Middle frontal gyrus (tissue), 1 donor: ENCODE data around the gene ZNF718.
"Not testable (repeated sequence)": the region's sequence is repeated elsewhere in the genome, so short reads cannot be mapped to it uniquely, and the experiment has no call there.

Experiments used
- DNase-seq: peaks from one replicate; pipeline ENCODE4 v3.0.0-alpha.2; 2015; ENCODE audit warnings: low spot score; ENCODE audit errors: extremely low spot score

Gene ZNF718

DNA sequence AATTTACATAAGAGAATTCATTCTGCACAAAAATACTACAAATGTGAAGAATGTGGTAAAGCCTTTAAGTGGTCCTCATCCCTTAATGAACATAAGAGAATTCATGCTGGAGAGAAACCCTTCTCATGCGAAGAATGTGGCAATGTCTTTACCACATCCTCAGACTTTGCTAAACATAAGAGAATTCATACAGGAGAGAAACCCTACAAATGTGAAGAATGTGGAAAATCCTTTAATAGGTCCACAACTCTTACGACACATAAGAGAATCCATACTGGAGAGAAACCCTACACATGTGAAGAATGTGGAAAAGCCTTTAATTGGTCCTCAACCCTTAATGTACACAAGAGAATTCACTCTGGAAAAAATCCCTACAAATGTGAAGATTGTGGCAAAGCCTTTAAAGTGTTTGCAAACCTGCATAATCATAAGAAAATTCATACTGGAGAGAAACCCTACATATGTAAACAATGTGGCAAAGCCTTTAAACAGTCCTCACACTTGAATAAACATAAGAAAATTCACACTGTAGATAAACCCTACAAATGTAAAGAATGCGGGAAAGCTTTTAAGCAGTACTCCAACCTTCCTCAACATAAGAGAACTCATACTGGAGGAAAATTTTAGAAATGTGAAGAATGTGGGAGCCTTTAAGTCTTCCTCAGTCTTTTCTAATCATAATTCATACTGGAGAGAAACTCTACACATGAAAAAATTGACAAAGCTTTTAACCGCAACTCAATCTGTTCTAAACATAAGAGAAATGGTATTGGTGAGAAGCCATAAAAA is 37.4 kb downstream of the ZNF718 start:
- DNase-seq = no peak

DNA sequence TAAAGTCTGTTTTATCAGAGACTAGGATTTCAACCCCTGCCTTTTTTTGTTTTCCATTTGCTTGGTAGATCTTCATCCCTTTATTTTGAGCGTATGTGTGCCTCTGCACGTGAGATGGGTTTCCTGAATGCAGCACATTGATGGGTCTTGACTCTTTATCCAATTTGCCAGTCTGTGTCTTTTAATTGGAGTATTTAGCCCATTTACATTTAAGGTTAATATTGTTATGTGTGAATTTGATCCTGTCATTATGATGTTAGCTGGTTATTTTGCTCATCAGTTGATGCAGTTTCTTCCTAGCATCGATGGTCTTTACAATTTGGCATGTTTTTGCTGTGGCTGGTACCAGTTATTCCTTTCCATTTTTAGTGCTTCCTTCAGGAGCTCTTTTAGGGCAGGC is 45.3 kb downstream of the ZNF718 start:
- DNase-seq = not testable (repeated sequence)

DNA sequence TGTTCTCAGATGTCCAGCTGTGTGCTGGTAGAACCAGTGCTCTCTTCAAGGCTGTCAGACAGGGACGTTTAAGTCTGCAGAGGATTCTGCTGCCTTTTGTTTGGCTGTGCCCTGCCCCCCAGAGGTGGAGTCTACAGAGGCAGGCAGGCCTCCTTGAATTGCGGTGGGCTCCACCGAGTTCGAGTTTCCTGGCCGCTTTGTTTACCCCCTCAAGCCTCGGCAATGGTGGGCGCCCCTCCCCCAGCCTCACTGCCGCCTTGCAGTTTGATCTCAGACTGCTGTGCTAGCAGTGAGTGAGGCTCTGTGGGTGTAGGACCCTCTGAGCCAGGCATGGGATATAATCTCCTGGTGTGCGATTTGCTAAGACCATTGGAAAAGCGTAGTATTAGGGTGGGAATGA is 47.0 kb downstream of the ZNF718 start:
- DNase-seq = not testable (repeated sequence)

DNA sequence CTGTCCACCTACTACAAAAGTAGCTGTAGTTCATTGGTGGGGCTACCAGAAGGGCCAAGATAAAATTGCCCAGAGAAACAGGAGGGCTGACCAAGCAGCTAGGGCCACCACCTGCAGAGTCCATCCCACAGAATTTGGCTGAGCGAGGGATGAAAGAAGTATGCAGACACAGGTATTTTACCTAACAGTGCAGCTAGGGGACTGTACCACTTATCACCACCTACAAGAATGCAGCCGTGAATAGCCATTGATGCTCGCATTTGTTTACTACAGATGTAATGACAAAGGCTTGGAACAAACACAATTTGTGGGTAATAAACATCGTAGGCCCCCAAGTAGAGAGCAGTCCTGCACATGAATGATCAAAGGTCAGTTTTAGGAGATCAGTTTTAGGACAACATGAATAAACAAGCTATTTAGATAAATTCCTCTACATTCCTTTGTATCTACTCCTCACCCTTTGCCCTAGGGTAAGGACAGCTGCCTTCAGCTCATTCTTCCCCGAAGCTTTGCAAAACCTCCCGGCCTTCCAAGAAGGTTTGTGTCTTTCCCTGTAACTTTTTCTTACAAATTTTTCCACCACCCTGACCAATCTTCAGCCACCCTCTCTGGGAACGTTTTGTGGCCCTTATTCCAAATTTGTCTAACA is 49.5 kb downstream of the ZNF718 start:
- no peak for DNase-seq

DNA sequence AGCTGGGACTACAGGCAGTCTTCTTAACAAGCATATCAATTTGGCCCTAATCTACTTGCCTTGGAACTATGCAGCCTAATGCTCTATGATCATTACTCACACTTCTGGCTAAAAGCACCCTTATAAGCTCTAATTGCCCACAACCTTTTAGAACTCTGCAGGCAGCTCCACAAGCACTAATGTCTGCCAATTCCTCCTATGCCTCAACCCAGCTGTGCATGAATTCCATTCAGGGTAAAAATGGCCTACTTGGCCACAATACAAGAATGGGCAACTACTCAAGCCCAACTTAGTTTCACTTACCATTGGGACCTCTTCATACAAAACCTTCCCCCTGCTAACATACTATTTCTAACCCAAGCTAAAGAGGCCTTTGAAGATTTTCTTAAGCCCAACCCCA is 51.7 kb downstream of the ZNF718 start:
- DNase-seq = no peak

DNA sequence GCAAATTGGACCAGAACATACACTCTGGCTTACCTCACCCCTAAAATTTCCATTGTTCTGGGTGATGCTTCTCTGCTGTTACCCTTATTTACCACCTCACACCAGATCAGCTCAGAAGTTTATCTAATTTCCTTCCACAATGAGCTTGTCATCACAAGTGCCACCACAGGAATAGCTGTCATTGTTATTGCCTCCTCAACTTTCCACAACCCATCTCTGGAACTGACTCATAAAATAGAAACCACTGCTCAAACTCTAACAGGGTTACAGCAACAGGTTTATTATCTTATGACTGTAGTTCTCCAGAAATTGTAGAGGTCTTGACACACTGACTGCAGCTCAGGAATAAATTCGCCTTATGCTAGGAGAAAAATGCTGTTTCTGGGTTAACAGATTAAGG is 52.7 kb downstream of the ZNF718 start:
- no peak for DNase-seq

DNA sequence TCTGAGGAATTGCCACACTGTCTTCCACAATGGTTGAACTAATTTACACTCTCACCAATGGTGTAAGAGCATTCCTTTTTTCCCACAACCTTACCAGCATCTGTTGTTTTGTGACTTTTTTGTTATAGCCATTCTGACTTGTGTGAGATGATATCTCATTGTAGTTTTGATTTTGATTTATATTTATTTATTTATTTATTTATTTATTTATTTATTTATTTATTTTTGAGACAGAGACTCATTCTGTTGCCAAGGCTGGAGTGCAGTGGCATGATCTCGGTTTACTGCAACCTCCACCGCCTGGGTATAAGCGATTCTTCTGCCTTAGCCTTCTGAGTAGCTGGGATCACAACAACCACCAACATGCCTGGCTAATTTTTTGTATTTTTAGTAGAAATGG is 57.9 kb downstream of the ZNF718 start:
- DNase-seq = not testable (repeated sequence)

DNA sequence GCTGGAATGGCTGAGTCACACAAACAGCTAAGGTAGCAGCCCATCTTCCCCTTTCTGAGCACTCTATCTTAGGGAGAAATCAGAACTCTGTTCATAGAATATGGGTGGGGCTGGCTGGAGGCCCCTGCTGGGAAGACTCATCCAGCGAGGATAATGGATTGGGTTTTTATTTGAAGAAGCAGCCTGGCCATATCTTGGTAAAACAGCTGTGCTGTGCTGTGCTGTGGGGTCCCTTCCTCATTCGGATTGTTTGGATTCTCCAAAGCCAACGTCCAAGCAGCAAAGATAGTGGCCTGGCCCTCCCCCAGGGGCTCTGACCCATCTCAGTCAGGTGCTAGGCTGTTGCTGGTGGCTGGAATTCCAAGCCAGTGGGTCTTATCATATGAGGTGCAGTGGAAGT is 63.8 kb downstream of the ZNF718 start:
- no peak for DNase-seq

DNA sequence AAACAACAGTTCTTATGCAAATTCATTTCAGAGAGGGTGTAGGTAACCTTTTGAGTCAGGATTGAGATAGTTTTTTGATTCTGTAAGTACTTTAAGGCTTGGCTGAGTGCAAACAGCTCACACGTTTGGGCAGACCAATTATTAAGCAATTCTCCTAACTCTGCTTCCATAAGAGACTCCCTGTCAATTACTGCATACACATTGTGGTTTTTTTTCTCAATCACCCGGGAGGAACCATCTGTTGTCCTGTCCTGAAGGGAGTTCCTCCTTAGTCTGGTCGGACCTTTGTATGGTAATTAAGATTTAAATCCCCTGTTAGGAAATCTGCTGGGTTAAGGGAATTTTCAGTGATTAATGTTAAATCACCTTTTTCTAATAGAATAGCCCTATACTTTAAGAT is 70.9 kb downstream of the ZNF718 start:
- DNase-seq = not testable (repeated sequence)

DNA sequence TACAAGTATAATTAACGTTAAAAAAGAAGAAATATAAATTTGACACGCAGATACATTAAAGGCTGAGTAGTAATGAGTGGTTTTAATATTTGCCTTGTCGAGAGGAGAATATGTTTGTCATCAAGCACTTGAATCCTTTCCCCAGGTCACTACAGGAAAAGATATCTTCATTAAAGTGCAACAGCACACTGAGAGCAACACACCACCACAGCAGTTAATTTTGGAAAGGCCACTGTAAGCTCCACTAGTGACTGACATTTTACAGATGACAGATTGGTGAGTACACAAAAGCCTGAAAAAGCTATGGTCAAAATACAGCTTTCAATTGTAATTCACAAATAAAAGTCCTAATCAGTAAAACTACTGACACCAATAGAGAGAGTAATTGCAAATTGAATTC is 76.6 kb downstream of the ZNF718 start:
- no peak for DNase-seq

DNA sequence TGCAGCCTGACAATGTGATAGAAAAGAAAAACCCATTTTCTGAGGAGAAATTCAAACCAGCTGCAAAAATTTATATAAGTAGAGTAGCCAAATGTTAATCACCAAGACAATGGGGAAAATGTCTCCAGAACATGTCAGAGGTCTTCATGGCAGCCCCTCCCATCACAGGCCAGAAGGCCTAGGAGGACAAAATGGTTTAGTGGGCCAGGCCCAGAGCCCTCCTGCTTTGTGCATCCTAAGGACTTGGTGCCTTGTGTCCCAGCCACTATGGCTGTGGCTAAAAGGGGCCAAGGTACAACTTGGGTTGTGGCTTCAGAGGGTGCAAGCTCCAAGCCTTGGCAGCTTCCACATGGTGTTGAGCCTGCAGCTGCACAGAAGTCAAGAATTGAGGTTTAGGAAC is 78.5 kb downstream of the ZNF718 start:
- DNase-seq = not testable (repeated sequence)

DNA sequence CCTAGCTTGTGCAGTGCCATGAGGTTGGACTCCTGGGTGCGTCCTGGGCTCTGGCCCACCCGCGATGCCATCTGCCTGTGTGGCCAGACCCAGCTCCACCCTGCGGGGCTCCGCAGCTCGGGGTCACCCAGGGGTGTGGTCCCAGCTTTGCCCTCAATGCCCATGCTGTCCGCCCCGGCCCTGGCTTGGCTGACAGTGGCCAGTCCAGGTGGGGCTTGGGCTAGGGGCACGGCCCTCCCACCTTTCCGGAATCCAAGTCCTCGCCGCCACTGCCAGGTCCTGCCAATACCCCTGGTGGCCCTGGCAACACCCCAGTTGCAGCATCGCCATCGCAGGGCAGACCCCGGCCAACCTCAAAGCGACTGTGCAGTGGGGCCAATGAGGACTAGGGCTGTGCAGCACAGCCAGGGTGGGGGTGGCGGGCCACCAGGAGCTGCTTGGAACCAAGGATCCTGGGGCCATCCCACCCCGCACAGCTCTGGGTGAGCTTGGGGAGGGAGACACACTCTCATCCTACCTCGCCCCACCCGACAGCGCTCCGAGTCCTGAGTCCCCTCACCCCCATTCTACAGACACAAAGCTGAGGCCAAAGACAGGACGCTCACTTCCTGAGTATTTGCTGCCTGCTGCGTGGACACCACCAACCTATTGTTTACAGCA is 80.9 kb downstream of the ZNF718 start:
- no peak for DNase-seq

DNA sequence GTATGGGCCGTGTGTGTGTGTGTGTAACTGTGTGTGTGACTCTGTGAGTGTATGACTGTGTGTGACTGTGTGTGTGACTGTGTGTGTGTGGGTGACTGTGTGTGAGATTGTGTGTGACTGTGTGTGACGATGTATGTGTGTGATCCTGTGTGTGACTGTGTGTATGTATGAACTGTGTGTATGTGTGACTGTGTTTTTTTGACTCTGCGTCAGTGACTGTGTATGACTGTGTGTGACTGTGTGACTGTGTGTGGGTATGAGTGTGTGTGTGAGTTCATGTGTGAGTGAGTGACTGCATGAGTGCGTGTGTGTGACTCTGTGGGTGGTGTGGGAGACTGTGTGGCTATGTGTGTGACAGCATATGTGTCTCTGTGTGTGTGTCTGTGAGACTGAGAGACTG is 81.8 kb downstream of the ZNF718 start:
- DNase-seq = no peak

DNA sequence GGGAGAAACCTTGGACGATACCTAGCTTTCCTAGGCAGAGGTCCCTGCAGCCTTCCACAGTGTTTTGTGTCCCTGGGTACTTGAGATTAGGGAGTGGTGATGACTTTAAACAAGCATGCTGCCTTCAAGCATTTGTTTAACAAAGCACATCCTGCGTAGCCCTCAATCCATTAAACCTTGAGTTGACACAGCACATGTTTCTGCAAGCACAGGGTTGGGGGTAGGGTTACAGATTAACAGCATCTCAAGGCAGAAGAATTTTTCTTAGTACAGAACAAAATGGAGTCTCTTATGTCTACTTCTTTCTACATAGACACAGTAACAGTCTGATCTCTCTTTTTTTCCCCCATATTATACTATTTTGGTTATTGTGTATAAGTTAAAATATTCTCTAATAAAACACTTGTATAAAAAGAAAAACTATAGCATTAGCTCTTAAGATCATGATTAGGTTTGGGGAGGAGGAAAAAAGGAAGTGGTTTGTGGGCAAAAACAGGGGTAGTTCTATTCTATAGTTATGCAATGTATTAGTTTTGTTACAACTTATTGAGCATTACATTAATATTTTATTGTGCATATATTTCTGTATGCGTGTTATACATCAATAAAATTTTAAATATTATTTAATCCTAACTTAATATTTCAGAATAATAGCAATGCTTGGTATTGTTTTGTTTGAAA is 84.3 kb downstream of the ZNF718 start:
- DNase-seq = not testable (repeated sequence)

DNA sequence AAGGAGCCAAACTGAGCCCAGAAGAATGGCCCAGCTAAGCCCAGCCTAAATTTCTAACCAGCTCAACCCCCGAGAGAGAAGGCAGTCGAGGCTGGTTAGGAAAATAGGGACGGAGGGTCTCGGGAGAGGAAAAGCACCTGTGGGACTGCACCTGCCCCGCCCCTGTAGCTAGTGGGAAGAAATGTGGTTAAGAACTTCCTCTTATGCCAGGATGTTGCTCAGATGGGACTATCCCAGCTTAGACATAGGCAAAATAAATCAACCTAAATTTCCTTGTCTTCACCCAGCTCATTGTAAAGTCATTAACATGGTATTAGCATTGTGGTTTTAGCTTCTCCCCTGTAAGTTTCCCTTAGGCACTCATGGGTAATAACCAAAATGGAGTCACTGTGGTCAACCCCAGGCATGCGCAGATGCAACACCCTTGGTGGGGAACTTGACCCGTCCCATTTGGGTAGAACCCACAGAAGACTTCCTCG is 86.8 kb downstream of the ZNF718 start:
- DNase-seq = no peak

DNA sequence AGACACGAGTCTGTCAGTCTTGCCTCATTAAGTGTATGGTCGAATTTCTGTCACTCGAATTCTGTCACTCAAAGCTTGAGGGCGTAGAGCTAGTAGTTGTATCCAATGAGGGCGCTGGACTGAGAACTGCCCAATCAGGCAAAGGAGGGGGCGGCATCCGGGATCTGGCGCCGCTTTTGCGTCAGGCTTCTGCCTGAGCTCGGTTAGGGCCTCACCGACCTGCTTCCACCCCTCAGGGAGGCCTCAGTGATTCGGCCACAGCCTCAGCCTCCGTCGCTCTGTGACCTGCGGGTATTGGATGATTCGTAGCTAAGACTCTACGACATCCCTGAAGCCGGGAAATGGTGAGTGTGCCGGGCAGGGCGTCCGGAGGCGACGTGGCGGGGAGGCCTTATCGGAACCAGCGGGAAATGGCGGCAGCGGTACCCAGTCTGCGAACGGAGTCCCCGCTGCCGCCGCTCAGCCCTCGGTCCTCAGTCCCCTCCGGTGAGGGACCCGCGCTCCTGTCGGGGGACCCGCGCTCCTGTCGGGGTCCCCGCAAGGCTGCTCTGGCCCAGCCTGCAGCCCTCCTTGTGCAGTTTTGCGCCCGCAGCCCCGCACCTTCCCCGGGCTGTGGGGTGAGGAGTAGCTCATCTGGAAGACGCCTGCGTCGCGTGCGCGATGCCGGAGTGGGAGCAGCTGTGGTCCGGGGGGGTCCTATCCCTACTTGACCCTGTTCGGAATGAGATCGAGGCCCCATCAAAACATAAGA is 88.3 kb downstream of the ZNF718 start:
- peak; percentile 64 for DNase-seq

DNA sequence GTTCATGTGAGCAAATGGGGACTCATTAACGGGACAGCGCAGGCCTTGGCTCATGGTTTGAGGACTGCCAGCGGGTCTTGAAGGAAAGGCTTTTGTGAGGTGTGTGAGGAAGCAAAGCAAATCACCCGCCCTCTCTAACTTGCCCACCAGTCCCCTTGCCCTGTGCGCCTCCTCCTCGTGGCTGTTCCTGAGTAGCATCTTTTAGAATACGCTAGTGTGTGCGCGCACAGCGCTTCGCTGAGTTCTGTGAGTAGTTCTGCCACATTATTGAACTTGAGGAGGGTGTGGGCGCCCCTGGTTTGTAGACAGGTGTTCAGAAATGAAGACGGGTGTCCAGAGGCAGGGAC is 88.9 kb downstream of the ZNF718 start:
- not testable (repeated sequence) for DNase-seq
